GM21515 (cell line): Measurements from ENCODE around the gene ACP7.
"Not testable (repeated sequence)": the region's sequence is repeated elsewhere in the genome, so short reads cannot be mapped to it uniquely, and the experiment has no call there.

Source experiments
- ATAC-seq: cut with Tn5 transposase; IDR thresholded peaks from one replicate; pipeline ENCODE4 v1.9.1; 2021; ENCODE audit not compliant: unreplicated experiment

ACP7 gene, protein sequence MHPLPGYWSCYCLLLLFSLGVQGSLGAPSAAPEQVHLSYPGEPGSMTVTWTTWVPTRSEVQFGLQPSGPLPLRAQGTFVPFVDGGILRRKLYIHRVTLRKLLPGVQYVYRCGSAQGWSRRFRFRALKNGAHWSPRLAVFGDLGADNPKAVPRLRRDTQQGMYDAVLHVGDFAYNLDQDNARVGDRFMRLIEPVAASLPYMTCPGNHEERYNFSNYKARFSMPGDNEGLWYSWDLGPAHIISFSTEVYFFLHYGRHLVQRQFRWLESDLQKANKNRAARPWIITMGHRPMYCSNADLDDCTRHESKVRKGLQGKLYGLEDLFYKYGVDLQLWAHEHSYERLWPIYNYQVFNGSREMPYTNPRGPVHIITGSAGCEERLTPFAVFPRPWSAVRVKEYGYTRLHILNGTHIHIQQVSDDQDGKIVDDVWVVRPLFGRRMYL

DNA sequence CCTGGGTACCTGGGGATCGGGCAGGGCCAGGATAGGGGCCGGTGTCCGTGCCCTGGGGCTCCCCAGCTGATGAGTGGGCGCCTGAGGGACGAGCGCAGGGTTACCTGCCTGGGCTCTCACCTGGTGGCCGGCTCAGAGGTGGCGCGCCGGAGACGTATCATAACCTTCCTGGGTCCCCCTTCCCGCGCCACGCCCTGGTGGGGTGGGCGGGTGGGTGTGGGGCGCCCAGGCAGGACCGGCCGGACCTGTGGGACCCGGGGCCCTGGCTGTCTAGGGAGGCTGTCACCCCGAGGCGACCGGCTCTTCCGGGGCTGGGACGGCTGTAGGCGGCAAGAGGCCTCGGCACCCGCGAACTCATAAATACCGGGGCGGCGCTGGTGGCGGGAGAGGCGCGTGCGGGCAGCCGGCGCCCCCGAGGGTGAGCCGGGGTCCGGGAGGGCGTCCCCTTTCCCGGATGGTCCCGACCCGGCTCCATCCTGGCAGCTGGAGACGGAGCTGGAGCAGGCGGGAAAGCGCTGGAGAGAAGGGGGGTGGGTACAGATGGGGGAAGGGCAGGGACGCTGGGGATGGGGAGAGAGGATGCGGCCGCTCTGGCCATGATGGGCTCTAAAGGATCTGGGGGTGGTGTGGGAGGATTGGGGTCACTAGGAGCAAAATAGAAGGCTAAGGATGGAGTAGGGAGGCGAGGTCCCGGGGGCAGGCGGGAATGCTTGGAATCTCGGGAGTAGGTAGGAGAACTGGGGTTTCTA lies at the start of gene ACP7:
Gene ACP7 (plus strand): TSS at position 386 of the 749 bp plus-strand sequence. CDS start 902 bp downstream, outside the sequence.
- ATAC-seq = no peak

DNA sequence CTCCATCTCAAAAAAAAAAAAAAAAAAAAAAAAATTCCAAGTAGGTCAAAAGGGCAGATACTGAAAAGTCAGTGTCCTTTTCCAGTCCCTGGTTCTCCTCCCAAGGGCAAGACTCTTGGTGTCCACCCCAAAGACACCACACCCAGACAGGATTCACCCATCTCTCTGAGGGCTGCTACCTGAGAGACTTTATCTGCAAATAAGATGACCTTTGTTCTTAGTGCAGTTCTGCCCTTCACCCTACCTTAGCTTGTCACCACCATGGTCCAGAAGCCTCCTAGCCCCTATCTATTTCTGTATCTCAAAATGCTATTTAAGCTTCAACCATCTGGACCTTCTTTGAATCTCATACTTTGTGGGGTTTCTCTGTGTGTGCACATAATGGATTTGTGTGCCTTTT lies 47.6 kb upstream of the ACP7 start:
- no peak for ATAC-seq

DNA sequence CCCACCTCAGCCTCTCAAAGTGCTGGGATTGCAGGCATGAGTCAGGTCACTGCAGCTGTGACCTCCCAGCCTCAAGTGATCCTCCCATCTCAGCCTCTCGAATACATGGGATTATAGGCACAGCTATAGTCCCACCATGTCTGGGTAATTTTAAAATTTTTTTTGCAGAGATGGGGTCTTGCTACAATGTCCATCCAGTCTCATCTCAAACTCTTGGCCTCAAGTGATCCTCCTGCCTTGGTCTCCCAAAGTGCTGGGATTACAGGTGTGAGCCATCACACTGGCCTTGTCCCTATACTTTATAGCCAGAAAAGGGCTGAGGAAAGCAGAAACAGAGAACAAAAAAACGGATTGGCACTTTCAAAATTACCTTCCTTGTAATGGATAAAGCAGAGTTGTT lies 47.0 kb upstream of the ACP7 start:
- ATAC-seq = no peak

DNA sequence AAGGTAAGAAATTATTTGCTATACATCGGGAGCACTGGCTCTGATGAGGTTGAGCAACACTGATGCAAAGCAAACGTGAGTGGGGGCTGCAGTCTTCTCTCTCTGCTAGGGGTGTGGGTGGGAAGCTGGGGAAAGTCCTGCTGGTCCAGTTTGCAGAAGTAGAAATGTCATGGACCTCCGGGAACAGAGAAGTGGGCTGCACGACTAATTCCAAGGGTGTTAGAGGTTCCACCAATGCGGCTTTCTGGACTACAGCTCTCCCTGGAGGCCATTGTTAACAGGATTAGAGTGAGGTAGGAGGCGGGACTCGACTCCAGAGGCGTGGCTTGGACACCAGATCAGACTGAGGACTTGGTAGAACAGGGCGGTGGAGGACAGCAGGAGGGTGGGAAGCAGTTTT lies 46.1 kb upstream of the ACP7 start:
- no peak for ATAC-seq

DNA sequence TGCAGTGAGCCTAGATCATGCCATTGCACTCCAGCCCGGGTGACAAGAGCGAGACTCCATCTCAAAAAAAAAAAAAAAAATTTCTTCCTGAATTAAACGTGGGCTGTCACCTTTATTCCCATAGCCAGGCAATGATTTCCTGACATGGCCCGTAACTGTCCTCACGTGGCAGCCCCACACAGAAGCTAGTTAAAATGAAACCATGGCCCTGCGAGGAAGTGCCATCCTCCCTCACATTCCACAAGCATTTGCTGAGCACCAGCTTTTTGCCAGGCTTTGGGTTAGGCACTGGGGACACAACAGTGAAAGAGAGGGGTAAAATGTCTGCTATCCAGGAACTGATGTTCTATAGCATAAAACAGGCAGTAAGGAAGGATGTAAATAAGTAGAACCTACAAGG lies 38.7 kb upstream of the ACP7 start:
- ATAC-seq = no peak

DNA sequence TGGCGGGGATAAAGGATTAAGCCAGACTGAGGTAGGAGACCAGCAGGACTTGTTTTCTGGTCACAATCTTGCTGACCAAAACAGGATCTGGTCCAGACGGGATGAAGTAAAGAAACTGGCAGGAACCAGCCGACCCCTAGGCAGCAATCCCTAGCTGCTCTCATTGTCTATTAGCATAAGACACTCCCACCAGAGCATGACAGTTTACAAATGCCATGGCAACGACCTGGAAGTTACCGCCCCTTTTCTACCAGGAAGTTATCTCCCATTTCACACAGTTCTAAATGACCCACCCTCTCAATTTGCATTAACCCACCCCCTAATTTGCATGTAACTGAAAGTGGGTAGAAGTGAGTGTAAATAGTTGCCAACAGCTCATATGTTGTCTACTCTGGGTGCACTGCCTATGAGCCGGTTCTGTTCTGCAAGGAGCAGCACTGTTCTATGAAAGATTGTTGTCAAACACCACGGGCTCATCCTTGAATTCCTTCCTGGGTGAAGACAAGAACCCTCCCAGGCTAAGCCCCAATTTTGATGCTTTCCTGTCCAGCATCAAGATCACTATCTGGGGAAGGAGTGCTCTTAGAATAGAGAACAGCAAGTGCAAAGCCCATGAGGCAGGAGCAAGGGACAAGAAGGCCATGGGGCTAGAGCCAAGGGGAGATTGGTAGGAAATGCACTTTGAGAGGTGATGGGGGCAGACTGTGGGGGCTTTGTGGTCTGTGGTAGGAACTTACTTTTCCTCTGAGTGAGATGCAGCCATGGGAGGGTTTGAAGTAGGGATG lies 37.9 kb upstream of the ACP7 start:
- no peak for ATAC-seq

DNA sequence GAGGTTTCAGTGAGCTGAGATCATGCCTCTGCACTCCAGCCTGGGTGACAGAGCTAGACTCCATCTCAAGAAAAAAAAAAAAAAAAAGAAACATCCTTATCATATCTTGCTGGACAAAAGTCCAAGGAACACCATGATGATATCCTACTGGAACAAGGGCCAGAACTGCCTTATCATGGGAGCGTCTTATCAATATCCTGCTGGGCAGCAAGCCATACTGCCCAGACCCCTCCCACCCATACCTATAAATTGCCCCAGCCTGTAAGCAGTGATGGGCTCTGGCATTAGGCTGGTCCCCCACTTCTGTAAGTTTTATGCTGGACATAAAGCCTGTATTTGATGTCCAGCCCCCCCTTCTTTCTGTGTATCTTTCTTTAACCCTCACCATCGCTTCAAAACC lies 37.1 kb upstream of the ACP7 start:
- ATAC-seq = no peak

DNA sequence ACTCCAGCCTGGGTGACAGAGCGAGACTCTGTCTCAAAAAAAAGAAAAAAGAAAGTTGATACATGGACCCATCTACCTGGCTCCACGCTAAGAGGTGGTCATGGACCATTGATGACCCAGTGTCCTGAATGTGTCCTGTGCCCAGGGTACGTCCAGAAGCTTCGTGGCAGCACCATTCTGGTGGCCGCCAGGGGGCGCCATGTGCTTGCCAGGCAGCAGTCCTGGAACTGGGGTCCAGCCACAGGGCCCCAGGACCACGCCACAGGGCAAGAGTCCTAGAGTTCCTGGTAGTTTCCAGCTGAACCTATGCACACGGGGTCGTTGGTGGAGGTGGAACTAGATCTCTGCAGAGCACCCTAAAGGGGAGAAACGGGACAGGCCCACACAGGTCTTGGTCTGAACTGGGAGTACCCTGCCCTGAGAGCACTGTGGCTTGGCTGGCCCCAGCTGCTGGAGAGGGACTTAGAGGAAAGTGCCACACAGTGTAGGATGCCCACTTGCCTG lies 31.9 kb upstream of the ACP7 start:
- ATAC-seq = no peak

DNA sequence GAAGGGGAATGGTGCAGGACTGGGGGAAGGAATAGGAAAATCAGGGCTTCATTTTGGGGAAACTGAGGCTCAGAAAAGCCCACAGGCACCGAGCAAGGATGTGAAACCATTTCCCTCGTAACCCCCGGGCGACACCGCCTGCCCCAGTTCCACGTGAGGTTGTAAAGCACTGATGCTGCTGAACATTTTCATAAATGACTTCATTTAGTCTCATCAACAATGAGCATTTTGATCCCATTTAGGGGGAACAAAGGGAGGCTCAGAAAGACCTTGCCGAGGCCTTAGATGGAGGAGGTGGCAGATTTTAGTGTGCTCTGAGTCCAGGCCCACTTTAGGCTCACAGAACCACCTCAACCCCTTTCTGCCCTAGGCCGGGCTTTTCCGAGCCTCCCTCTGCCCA lies 31.3 kb upstream of the ACP7 start:
- ATAC-seq = no peak

DNA sequence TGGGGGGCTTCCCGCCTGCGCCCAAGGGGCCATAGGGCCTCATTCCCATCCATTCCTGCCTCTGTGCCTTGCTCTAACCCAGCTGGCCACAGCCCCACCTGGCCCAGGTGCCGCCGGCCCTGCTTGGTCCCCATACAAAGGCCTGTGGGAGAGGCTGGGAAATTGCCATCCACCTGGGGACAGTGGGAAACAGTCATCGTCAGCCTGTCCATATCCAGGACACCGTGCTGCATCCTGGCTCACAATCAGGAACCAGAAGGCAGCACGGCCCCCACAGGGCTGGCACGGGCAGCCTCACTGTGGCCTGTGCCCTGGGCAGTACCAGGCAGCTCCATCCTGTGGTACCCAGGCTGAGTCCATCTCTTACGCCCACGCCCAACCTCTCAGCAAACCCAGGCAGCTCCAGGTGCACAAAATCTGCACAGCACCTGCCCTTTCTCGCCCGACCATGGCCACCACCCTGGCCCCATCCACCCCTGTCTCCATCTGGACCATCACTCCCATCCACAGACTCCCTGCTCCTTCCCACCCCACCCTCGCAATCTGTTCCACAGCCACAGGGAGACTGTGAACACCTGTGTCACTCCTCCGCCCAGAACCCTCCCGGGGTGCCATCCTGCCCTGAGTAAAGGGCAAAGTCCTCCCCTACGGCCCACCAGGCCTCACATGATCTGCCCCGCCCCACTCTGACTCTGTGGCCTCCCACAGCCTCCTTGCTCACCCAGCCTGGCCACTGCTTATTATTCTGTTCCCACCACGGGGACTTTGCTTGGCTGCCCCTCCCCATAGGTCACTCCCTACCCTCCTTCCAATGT lies 30.7 kb upstream of the ACP7 start:
- no peak for ATAC-seq

DNA sequence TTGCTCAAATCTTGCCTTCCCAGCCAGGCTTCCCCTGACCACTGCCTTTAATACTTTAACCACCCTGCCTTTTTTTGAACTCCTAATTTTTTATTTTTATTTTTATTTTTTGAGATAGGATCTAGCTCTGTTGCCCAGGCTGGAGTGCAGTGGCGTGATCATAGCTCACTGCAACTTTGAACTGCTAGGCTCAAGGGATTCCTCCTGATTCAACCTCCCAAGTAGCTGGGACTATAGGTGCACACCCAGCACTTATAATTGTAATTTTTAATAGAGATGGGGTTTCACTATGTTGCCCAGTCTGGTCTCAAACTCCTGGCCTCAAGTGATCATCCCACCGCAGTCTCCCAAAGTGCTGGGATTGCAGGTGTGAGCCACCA lies 30.1 kb upstream of the ACP7 start:
- no peak for ATAC-seq

DNA sequence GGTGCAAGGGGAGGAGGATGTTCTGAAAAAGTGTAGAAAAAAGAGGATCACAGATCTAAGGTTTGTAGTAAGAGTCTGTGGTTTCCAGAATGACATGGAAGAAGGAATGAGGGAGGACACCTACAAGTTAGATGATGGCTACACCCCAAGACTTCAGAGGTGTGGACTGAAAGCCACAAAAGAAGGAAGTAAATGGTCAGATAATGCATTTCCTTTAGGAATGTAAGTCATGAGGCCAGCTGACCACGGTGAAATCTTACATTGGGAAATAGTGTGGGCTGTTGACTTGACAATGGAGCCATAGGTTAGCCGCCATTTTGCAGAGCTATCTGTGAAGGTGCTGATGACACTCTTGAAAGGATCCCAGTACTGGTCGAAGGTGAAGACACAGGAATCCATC lies 26.6 kb upstream of the ACP7 start:
- no peak for ATAC-seq

DNA sequence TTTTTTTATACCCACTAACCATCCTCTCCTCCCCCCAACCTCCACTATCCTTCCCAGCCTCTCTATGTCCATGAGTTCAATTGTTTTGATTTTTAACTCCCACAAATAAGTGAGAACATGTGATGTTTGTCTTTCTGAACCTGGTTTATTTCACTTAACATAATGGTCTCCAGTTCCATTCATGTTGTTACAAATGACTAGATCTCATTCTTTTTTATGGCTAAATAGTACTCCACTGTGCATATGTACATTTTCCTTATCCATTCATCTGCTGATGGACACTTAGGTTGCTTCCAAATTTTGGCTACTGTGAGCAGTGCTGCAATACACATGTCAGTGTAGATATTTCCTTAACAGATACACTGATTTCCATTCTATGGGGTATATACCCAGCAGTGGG lies 24.9 kb upstream of the ACP7 start:
- no peak for ATAC-seq

DNA sequence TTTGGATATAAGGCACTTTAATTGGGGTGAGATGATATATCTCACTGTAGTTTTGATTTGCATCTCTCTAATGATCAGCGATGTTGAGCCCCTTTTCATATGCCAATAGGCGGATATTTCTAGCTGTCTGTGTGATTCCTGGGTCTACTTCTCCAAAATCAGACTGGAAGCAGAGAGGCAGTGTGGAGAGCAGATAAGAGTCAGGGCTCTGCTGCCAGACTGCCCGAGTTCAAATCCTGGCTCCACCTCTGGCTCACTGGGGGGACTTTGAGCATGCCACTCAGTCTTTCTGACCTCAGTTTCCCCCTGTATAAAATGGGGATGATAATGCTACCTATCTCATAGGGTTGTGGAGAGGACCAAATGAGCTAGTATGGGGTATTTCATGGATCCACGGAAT lies 24.0 kb upstream of the ACP7 start:
- no peak for ATAC-seq

DNA sequence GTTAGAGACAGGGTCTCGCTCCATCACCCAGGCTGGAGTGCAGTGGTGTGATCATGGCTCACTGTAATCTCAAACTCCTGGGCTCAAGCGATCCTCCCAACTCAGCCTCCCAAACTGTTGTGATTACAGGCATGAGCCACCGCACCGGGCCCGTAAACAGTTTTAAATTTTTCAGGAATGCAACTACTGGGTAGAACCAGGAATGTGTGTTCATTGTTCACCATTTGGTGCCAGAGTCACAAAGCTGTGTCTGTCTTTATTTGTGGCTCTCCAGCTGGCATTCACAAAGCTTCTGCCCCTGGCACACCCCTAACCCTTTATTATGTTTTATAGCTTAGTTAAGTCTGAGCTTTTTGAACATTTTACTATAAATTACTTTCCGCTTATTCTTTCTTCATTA lies 19.8 kb upstream of the ACP7 start:
- ATAC-seq = no peak

DNA sequence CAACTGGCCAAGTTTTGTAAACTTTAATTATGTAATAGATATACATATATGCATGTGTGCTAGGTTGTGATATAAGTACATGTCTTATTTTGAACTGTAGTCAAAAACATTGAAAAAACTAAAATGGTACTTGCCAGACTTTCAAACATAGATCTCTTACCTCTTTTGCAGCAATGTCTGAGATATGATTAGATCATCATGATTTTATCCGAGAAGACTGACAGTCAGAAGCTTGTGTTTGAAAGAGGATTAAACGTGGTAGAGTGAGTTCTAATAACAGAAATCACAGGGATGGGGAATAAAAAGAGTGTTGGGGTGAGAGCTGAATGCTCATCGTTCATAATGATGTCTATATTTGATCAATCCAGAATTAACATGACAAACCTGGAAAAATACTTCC lies 18.2 kb upstream of the ACP7 start:
- ATAC-seq = no peak

DNA sequence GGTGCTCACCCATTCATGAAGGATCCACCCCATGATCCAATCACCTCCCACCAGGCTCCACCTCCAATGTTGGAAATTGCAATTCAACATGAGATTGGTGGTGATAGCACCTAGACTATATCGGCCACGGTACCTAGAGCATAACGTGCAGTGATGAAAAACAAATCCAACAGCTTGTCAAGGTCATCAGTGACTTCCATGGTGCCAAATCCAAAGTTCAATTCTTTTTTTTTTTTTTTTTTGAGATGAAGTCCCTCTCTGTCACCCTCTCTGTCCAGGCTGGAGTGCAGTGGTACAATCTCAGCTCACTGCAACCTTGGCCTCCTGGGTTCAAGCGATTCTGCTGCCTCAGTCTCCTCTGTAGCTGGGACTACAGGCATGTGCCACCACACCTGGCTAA lies 17.1 kb upstream of the ACP7 start:
- no peak for ATAC-seq

DNA sequence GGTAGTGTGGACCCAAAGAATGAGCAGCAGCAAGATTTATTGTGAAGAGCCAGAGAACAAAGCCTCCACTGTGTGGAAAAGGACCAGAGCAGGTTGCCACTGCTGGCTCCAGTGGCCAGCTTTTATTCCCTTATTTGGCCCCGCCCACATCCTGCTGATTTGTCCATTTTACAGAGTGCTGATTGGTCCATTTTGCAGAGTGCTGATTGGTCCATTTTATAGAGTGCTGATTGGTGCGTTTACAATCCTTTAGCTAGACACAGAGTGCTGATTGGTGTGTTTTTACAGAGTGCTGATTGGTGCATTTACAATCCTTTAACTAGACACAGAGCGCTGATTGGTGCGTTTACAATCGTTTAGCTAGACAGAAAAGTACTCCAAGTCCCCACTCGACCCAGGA lies 15.9 kb upstream of the ACP7 start:
- not testable (repeated sequence) for ATAC-seq

DNA sequence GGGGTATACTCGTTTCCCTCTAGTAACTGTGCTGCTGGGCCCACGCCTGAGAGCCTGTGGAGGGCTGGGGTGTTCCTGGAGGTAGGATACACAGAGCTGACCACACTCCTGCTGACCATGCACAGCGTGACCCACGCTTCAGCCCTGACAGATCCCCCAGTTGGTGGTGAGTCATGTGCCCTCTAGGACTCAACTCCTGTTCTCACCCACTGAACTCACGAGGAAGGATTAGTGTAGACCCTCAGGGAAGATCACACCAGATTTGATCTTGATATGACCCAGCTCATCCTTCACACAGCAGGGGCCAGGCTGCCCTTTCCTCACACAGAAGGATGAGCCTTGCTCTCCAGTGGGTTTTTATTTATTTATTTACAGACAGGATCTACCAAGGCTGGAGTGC lies 13.3 kb upstream of the ACP7 start:
- no peak for ATAC-seq

DNA sequence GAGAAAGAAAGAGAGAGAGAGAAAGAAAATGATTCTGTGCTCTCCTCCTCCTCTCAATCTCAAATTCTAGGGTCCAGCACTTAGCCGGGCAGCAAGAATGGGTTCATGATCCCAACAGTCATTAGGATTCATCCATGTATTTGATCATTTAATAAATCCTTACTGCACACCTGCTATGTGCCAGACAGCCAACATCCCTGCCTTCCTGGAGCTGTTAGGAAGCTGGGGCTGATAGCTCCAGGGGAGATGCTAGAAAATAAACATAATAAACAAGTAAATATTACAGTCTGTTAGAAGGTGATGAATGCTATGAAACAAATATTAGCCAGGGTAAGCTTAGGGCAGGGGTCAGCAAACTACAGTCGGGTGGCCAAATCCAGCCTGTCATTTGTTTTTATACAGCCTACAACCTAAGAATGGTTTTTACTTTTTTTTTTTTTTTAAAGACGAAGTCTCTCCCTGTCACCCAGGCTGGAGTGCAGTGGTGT lies 9.9 kb upstream of the ACP7 start:
- no peak for ATAC-seq

DNA sequence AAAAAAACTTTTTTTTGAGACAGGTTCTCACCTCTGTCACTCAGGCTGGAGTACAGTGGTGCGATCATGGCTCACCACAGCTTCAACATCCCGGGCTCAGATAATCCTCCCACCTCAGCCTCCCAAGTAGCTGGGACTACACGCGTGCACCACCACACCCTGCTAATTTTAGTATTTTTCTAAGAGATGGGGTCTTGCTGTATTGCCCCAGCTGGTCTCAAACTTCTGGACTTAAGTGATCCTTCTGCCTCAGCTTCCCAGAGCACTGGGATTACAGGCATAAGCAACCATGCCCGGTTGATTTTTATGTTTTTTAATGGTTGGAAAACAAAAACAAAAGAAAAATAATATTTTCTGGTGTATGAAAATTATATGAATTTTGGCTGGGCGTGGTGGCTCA lies 9.2 kb upstream of the ACP7 start:
- ATAC-seq = no peak
